Globus pallidus (tissue), 1 donor: ENCODE results near the gene TRIM13.

Experiments
- DNase-seq: peaks from one replicate; pipeline ENCODE4 v3.0.0-alpha.2; 2015; ENCODE audit warnings: low spot score

Gene TRIM13

GRCh38 chr13:49996161-49996915, 504 bp upstream of the TRIM13 start:
- peak; percentile 91 for DNase-seq

GRCh38 chr13:49997955-49998354, 1.1 kb downstream of the TRIM13 start:
- DNase-seq: no peak

GRCh38 chr13:49998714-49999624, 2.1 kb downstream of the TRIM13 start:
- DNase-seq: no peak

- DNase-seq: no peak
Observed at GRCh38 chr13:50001287-50001686, 4.4 kb downstream of the TRIM13 start.

GRCh38 chr13:50006426-50007135, 9.7 kb downstream of the TRIM13 start:
- DNase-seq: no peak

GRCh38 chr13:50011461-50011860, 14.6 kb downstream of the TRIM13 start:
- peak; percentile 85 for DNase-seq

GRCh38 chr13:50012396-50013169, 15.7 kb downstream of the TRIM13 start:
- DNase-seq: no peak

GRCh38 chr13:50014386-50014785, 17.5 kb downstream of the TRIM13 start:
- DNase-seq: no peak

- DNase-seq: no peak
Observed at GRCh38 chr13:50015258-50015657, 18.4 kb downstream of the TRIM13 start, which contains the start of gene KCNRG. Gene KCNRG (plus strand): TSS chr13:50015444. CDS start chr13:50015494, 50 bp downstream.

- no peak for DNase-seq
Observed at GRCh38 chr13:50015750-50016149, 18.9 kb downstream of the TRIM13 start.

GRCh38 chr13:50016444-50016843, 19.6 kb downstream of the TRIM13 start:
- no peak for DNase-seq

GRCh38 chr13:50017819-50018218, 21.0 kb downstream of the TRIM13 start:
- no peak for DNase-seq

GRCh38 chr13:50025436-50025835, 28.6 kb downstream of the TRIM13 start:
- no peak for DNase-seq

GRCh38 chr13:50026788-50027473, 30.1 kb downstream of the TRIM13 start:
- DNase-seq: no peak

- no peak for DNase-seq
Observed at GRCh38 chr13:50030315-50030714, 33.5 kb downstream of the TRIM13 start.

- no peak for DNase-seq
Observed at GRCh38 chr13:50033725-50034124, 36.9 kb downstream of the TRIM13 start.

- DNase-seq: no peak
Observed at GRCh38 chr13:50037788-50038187, 40.9 kb downstream of the TRIM13 start.

GRCh38 chr13:50038266-50038665, 41.4 kb downstream of the TRIM13 start:
- DNase-seq: no peak

- DNase-seq: no peak
Observed at GRCh38 chr13:50052478-50052877, 55.6 kb downstream of the TRIM13 start.

GRCh38 chr13:50053844-50054243, 57.0 kb downstream of the TRIM13 start:
- no peak for DNase-seq

GRCh38 chr13:50055454-50055853, 58.6 kb downstream of the TRIM13 start:
- no peak for DNase-seq
